ENCODE measurements around the gene PLEKHG5. TPM values are rescaled to one million over a fixed set of nuclear protein-coding genes. Genes with fewer than 3 reads are reported as not detected.

PLEKHG5 gene
- total RNA-seq, 4 donors from 2014 or later: 72.5 to 170 (median 99.8) TPM

DNA sequence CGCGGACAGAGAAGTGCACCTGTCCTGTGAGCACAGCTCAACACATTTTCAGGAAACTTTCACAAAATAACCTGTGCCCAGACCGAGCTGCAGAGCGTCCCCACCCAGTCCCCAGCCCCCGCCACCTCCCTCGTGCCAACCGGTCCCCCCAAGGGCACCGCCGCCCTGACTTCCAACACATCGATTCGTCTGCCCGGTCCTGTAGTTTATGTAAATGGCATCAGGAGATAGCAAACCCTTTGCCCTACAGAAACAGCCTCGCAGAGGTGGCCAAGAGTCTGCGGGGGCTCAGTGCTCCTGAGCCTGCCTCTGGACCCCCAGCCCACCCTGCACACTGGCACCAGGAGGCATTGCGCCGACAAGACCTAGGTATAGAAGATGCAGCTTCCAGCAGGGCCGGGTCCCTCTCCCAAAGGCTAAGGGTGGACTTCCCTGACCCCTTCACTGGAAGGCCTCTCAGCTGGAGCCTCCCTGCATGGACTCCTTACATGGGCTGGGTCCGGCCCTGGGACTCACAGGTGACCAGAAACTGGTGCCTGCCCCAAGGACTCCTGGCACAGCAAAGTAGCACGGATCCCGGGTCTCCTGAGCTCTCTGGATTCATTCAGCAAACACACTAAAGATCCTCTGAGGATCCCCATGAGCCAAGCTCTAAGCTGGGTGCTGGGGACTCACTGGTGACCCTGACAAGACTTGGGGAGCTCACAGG, 6.6 kb upstream of the PLEKHG5 start:
- TF ChIP-seq POLR2A (IDR thresholded peaks at IDR 0.05): no peak
- TF ChIP-seq, protein P1, sequence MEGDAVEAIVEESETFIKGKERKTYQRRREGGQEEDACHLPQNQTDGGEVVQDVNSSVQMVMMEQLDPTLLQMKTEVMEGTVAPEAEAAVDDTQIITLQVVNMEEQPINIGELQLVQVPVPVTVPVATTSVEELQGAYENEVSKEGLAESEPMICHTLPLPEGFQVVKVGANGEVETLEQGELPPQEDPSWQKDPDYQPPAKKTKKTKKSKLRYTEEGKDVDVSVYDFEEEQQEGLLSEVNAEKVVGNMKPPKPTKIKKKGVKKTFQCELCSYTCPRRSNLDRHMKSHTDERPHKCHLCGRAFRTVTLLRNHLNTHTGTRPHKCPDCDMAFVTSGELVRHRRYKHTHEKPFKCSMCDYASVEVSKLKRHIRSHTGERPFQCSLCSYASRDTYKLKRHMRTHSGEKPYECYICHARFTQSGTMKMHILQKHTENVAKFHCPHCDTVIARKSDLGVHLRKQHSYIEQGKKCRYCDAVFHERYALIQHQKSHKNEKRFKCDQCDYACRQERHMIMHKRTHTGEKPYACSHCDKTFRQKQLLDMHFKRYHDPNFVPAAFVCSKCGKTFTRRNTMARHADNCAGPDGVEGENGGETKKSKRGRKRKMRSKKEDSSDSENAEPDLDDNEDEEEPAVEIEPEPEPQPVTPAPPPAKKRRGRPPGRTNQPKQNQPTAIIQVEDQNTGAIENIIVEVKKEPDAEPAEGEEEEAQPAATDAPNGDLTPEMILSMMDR (IDR thresholded peaks at IDR 0.05): no peak
- DNase-seq (ENCODE audit: low spot score in 2 of 2): no peak
- intact Hi-C loops (cut with DNase I; ENCODE audit: low total_unique reads): no loop called here
- WGBS, 2 donors: 37 to 39% methylated on average over 17 to 19 of the region's 20 CpGs
- peak overlapping the region; percentile 45 for H3K4me3 ChIP-seq (ENCODE audit: low read depth, poor library complexity, severe bottlenecking)

DNA sequence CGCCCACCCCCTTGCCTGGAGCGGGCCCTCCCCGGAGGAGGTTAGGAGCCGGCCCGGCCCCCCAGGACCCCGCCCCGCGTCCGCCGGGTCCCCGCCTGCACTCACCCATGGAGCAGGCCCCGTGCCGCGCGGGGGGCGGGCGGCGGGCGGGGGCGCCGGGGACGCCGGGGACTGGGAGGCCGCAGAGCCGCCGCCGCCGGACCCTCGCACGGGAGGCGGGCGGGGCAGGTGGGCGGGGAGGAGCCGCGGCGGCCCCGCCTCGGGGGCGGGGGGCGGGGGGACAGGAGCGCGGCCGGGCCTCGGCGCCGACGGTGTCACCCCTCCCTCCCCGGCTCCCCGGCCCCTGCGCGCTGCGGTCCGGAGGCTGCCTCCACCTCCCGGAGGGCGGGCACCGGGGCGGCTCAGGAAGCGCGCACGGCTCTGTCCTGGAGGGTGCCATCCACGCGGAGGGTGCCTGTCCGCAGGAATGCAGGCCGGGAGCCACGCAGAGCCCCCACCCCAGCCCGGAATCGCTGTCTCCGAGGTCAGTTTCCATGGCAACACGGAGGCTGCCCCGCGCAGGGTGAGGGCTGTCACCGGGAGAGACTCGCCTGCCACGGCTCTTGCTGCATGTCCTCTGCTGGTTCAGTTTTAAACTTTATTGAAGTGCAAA, 5.9 kb upstream of the PLEKHG5 start:
- DNase-seq (ENCODE audit: low spot score in 2 of 2): no peak

DNA sequence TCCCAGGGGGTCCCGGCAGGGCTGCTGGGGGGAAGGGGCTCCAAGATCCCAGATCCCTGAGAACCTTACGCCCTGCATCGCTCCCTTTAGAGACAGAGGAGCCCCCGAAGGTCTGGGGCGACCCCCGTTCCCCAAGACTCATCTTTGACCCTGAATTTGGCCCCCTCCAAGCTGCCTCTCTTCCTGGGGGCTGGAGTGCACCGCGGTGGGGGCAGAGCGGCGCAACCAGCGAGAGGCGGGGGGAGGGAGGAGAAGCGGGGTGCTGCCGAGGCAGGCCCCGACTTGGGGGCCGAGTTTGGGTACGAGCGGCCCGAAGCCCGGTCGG, 5.4 kb upstream of the PLEKHG5 start:
- TF ChIP-seq, protein P1 (IDR thresholded peaks at IDR 0.05): no peak
- TF ChIP-seq POLR2A (IDR thresholded peaks at IDR 0.05): no peak
- DNase-seq (ENCODE audit: low spot score in 2 of 2): no peak
- intact Hi-C loops (cut with DNase I; ENCODE audit: low total_unique reads): no loop called here
- WGBS, 2 donors: 6% methylated on average over 17 to 21 of the region's 21 CpGs
- peak overlapping the region; percentile 26 for H3K4me3 ChIP-seq (ENCODE audit: low read depth, poor library complexity, severe bottlenecking)

More for the DNA sequence above, 5.9 kb upstream of the PLEKHG5 start:
- H3K4me3 ChIP-seq (ENCODE audit: low read depth, poor library complexity, severe bottlenecking): peak overlapping the region; percentile 45
- 0 to 2% methylated on average over 2 to 37 of the region's 74 CpGs for WGBS, 2 donors
- TF ChIP-seq, protein P1 (IDR thresholded peaks at IDR 0.05): no peak
- no peak for TF ChIP-seq POLR2A (IDR thresholded peaks at IDR 0.05)
- intact Hi-C loops (cut with DNase I; ENCODE audit: low total_unique reads): no loop called here

DNA sequence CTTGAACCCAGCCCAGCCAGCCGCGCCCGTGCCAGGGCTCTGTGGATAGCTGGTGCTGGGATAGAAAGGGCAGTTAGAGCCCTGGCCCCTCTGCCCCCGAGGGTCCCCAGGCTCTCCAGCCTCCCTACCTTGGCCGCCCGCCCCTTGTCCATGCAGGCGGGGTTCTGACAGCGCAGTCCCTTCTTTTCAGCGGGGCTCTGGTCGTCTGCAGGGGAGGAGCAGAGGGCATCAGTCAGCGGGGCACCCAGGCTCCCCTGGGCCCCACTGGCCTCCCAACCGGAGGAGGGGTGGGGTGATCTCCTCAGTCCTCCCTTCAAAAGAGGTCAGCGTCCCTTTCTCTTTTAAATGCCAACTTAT, 4.9 kb upstream of the PLEKHG5 start:
- intact Hi-C loops (cut with DNase I; ENCODE audit: low total_unique reads): no loop called here
- DNase-seq (ENCODE audit: low spot score in 2 of 2): no peak
- H3K4me3 ChIP-seq (ENCODE audit: low read depth, poor library complexity, severe bottlenecking): no peak overlapping the region
- no peak for TF ChIP-seq POLR2A (IDR thresholded peaks at IDR 0.05)
- TF ChIP-seq, protein P1 (IDR thresholded peaks at IDR 0.05): no peak
- WGBS, 2 donors: 22 to 30% methylated on average over 9 to 13 of the region's 13 CpGs

DNA sequence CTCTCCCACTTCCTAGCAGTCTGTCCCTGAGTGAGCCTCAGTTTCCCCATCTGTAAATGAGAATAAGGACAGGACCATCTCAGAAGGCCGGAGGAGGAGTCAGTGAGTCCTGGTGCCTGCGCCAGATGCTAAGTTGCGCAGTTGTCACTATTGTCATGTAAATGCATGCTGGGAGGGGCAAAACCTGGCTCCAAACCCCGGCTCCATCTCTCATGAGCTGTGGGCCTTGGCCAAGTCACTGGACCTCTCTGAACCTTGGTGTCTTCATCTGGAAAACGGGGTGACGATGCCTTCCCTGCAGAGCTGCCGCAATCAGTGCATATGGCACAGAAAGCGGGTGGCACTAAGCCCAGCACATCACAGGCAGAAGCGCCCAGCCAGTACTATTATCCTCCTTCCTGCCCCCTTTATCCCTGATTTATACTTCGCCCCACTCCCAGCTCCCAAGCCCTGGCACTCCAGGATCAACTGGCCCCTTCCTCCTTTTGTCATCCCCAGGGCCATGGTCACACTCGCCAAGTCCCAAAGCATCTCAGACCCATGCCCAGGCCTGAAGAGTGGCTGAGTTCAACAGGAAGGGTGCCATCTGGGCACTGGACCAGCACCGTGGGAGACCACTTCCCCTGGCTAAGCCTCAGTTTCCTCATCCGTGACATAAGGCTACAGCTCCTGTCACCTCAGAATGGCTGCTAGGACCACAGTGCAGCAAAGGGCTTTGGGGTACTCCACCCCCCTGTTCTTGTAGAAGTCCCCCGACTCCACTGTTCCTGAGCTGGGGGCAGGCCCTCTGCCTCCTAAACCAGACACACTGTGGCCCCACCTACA, 4.3 kb upstream of the PLEKHG5 start:
- TF ChIP-seq, protein P1 (IDR thresholded peaks at IDR 0.05): no peak
- TF ChIP-seq POLR2A (IDR thresholded peaks at IDR 0.05): no peak
- H3K4me3 ChIP-seq (ENCODE audit: low read depth, poor library complexity, severe bottlenecking): no peak overlapping the region
- WGBS, 2 donors: 53 to 57% methylated on average over 14 of the region's 14 CpGs
- DNase-seq (ENCODE audit: low spot score in 2 of 2): no peak
- intact Hi-C loops (cut with DNase I; ENCODE audit: low total_unique reads): no loop called here

Measured in lower leg skin (tissue), 4 donors.